Calu3 (cell line): Measurements from ENCODE around the gene PAK5. TPM values are rescaled to one million over a fixed set of nuclear protein-coding genes. Genes with fewer than 3 reads are reported as not detected.

ENCODE experiments used
- BruUV-seq: library from RNA; stranded (reverse); fragments of 400-500 nt; replicated peaks from 2 replicates; lab custom pipeline; 2021; lab: Mats Ljungman, UMichigan
- CTCF ChIA-PET: fragments of 300-600 bp; sonication (Branson Sonifier 250); formaldehyde crosslinking; loops from one replicate; lab custom pipeline; 2022; ENCODE audit warnings: antibody characterized with exemption; lab: Charles Lee
- DNase-seq: peaks from one replicate; pipeline ENCODE4 v3.0.0; 2022
- H3K27ac Mint-ChIP-seq: one replicate; pipeline ENCODE4 v1.8.0; 2022; ENCODE audit warnings: mixed read lengths; ENCODE audit not compliant: unreplicated experiment
- H3K27me3 Mint-ChIP-seq: one replicate; pipeline ENCODE4 v1.8.0; 2022; ENCODE audit warnings: mixed read lengths; ENCODE audit not compliant: unreplicated experiment
- H3K36me3 Mint-ChIP-seq: one replicate; pipeline ENCODE4 v1.8.0; 2022; ENCODE audit warnings: mild to moderate bottlenecking, moderate library complexity, mixed read lengths; ENCODE audit not compliant: insufficient read depth, unreplicated experiment
- H3K4me1 Mint-ChIP-seq: one replicate; pipeline ENCODE4 v1.8.0; 2022; ENCODE audit warnings: mild to moderate bottlenecking, low read depth, mixed read lengths; ENCODE audit not compliant: unreplicated experiment
- H3K4me3 Mint-ChIP-seq: one replicate; pipeline ENCODE4 v1.8.0; 2022; ENCODE audit warnings: mild to moderate bottlenecking, low read depth, moderate library complexity, mixed read lengths; ENCODE audit not compliant: unreplicated experiment
- H3K9me3 Mint-ChIP-seq: one replicate; pipeline ENCODE4 v1.8.0; 2022; ENCODE audit warnings: low read depth, mixed read lengths; ENCODE audit not compliant: unreplicated experiment
- CTCF ChIP-seq: fragments of 200-600 bp; IDR thresholded peaks from one replicate; pipeline ENCODE4 v1.8.0; 2022; ENCODE audit warnings: antibody characterized with exemption; ENCODE audit not compliant: unreplicated experiment
- intact Hi-C: fragments of 100-400 bp; cut with micrococcal nuclease; formaldehyde crosslinking; loops from one replicate; pipeline ENCODE4 v1.10.0; 2022; ENCODE audit not compliant: unreplicated experiment
- total RNA-seq: library from RNA; stranded (reverse); gene quantifications from 2 replicates; pipeline ENCODE4 v1.2.3, GENCODE V29; 2022

Gene PAK5
- total RNA-seq, 1 experiment from 2014 or later = not detected

DNA sequence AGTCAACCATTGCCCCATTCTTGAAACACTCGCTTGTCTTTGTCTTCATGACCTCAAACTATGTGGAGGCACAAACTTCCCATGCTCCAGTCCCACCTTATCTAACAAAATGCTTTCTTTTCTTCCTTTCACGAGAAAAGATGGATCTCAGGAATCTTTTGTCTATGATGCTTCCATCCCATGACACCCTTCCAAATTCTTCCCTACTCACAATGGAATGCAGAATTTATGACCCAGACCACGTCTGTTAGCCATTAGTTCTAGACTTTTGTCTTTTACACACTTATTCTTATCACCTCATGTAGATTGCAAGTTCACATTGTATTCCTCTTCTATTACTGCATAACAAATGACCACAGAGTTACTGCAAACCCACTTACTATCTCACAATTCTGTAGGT, 348.7 kb downstream of the PAK5 start:
- H3K36me3 Mint-ChIP-seq = no peaks in the 10 kb centered on the region
- no peak overlapping the region for H3K4me3 Mint-ChIP-seq
- no peak for DNase-seq
- H3K27me3 Mint-ChIP-seq = no peaks in the 10 kb centered on the region
- H3K9me3 Mint-ChIP-seq = peaks cover 6% of the 10 kb centered on the region
- no TSS peak for BruUV-seq
- TF ChIP-seq CTCF = no peak
- no peak overlapping the region for H3K27ac Mint-ChIP-seq
- intact Hi-C loops = no loop called here
- no peaks in the 10 kb centered on the region for H3K4me1 Mint-ChIP-seq
- CTCF ChIA-PET = no interaction called here

DNA sequence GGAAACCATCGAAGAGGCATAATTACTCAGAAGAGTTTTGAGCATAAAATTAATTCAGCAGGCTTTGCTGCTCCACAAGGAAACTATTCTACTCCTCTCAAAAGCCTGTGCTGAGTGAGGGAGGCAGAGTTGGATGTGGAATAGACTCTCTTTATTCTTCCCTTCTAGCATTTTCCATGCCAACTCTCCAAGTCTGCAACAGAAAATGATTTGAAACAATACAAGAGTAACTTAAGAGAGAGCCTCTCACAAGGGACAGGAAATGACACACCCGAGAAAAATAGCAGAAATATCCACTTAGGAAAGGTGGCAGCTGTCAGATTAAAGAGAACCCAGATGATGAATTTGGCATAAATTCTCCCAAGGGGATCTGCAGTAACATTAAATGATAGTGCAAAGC, 350.8 kb downstream of the PAK5 start:
- no TSS peak for BruUV-seq
- intact Hi-C loops = no loop called here
- CTCF ChIA-PET = no interaction called here
- no peaks in the 10 kb centered on the region for H3K27me3 Mint-ChIP-seq
- no peak for DNase-seq
- H3K9me3 Mint-ChIP-seq = peaks cover 6% of the 10 kb centered on the region
- H3K4me1 Mint-ChIP-seq = no peaks in the 10 kb centered on the region
- H3K27ac Mint-ChIP-seq = no peak overlapping the region
- no peak for TF ChIP-seq CTCF
- H3K4me3 Mint-ChIP-seq = no peak overlapping the region
- no peaks in the 10 kb centered on the region for H3K36me3 Mint-ChIP-seq

Other genes with a start within 250 kb of the PAK5 start
- gene ANKEF1, start 195.9 kb upstream of the PAK5 start, total RNA-seq = 9.0 and 11.0 TPM in 2 replicates